ENCODE measurements around the gene NLRP10.

DNA sequence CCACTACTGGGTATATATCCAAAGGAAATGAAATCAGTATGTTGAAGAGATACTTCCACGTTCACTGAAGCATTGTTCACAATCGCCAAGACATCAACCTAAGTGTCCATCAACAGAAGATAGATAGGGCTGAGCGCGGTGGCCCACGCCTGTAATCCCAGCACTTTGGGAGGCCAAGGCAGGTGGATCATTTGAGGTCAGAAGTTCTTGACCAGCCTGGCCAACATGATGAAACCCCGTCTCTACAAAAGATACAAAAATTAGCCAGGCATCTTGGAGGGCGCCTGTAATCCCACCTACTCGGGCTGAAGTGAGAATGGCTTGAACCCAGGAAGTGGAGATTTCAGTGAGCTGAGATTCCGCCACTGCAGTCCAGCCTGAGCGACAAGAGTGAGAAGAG is 34.5 kb upstream of the NLRP10 start:
- TF ChIP-seq EZH2 (IDR thresholded peaks at IDR 0.05; ENCODE audit: borderline replicate concordance, low read depth, low read length, severe bottlenecking), result no peak
- no peak for TF ChIP-seq CTCF (IDR thresholded peaks at IDR 0.05; ENCODE audit: borderline replicate concordance, extremely low read depth, low read length, poor library complexity, severe bottlenecking)
